Skeletal muscle cell (primary cell): ENCODE results near the gene CEL.
"Not testable (repeated sequence)": the region's sequence is repeated elsewhere in the genome, so short reads cannot be mapped to it uniquely, and the experiment has no call there.

Source experiments
- DNase-seq: peaks from one replicate; pipeline ENCODE4 v3.0.0-alpha.2; 2010; ENCODE audit warnings: low read depth
- H3K4me3 ChIP-seq: 2 replicates; pipeline ENCODE4 v1.5.1; 2011; ENCODE audit warnings: low read depth, mild to moderate bottlenecking, control low read depth, low read length, moderate library complexity

CEL gene

GRCh38 chr9:133061764-133062145 is at the start of gene CEL:
CEL (plus strand) TSS chr9:133061981; CDS start chr9:133062003, 22 bp downstream.
- not testable (repeated sequence) for DNase-seq, H3K4me3 ChIP-seq

- no peak for DNase-seq
- no peak overlapping the region for H3K4me3 ChIP-seq
Measured at GRCh38 chr9:133014696-133015095, 47.1 kb upstream of the CEL start.

GRCh38 chr9:133023117-133023890 is 38.5 kb upstream of the CEL start:
- DNase-seq, result no peak
- H3K4me3 ChIP-seq, result no peak overlapping the region

- H3K4me3 ChIP-seq, result no peak overlapping the region
- no peak for DNase-seq
Measured at GRCh38 chr9:133026426-133026825, 35.4 kb upstream of the CEL start.

GRCh38 chr9:133027134-133027533 is 34.6 kb upstream of the CEL start:
- H3K4me3 ChIP-seq, result no peak overlapping the region
- DNase-seq, result no peak

GRCh38 chr9:133028221-133028620 is 33.6 kb upstream of the CEL start:
- DNase-seq, result no peak
- no peak overlapping the region for H3K4me3 ChIP-seq

- DNase-seq, result no peak
- H3K4me3 ChIP-seq, result peak overlapping the region; percentile 96
Measured at GRCh38 chr9:133029994-133030316, 31.8 kb upstream of the CEL start.

GRCh38 chr9:133030317-133031129 is 31.3 kb upstream of the CEL start, which contains the start of gene GTF3C5:
GTF3C5 (plus strand) TSS chr9:133030997; CDS start chr9:133031012, 15 bp downstream.
- peak within 1 kb of the TSS; percentile 96 for H3K4me3 ChIP-seq
- DNase-seq, result peak; percentile 96

GRCh38 chr9:133031130-133031422 is 30.7 kb upstream of the CEL start:
- peak overlapping the region; percentile 96 for H3K4me3 ChIP-seq
- DNase-seq, result no peak

- H3K4me3 ChIP-seq, result peak overlapping the region; percentile 96
- no peak for DNase-seq
Measured at GRCh38 chr9:133031496-133031911, 30.3 kb upstream of the CEL start.

- DNase-seq, result no peak
- no peak overlapping the region for H3K4me3 ChIP-seq
Measured at GRCh38 chr9:133032171-133032570, 29.6 kb upstream of the CEL start.

- no peak overlapping the region for H3K4me3 ChIP-seq
- no peak for DNase-seq
Measured at GRCh38 chr9:133035669-133036068, 26.1 kb upstream of the CEL start.

- no peak for DNase-seq
- H3K4me3 ChIP-seq, result no peak overlapping the region
Measured at GRCh38 chr9:133037775-133038515, 23.8 kb upstream of the CEL start.

GRCh38 chr9:133040892-133041479 is 20.8 kb upstream of the CEL start:
- not testable (repeated sequence) for DNase-seq

GRCh38 chr9:133041958-133042357 is 19.8 kb upstream of the CEL start:
- H3K4me3 ChIP-seq, result no peak overlapping the region
- DNase-seq, result no peak

More at GRCh38 chr9:133040892-133041479, 20.8 kb upstream of the CEL start:
- H3K4me3 ChIP-seq, result not testable (repeated sequence)

GRCh38 chr9:133042676-133043075 is 19.1 kb upstream of the CEL start:
- no peak for DNase-seq

GRCh38 chr9:133043449-133044035 is 18.2 kb upstream of the CEL start:
- no peak overlapping the region for H3K4me3 ChIP-seq
- no peak for DNase-seq

More at GRCh38 chr9:133042676-133043075, 19.1 kb upstream of the CEL start:
- H3K4me3 ChIP-seq, result no peak overlapping the region

- H3K4me3 ChIP-seq, result no peak overlapping the region
- DNase-seq, result no peak
Measured at GRCh38 chr9:133044125-133044524, 17.7 kb upstream of the CEL start.

- no peak for DNase-seq
Measured at GRCh38 chr9:133044661-133045060, 17.1 kb upstream of the CEL start.

More at GRCh38 chr9:133044661-133045060, 17.1 kb upstream of the CEL start:
- no peak overlapping the region for H3K4me3 ChIP-seq
